OCI-LY1 (cell line): Measurements from ENCODE around the gene DYSF.

Experiments
- H2AFZ ChIP-seq: fragments of 200-600 bp; sonication (generic), shearing (Covaris generic); 2 replicates; pipeline ENCODE4 v1.6.0; 2014; ENCODE audit warnings: antibody characterized with exemption, mild to moderate bottlenecking, low read length
- H3F3A ChIP-seq: fragments of 200-600 bp; sonication (generic), shearing (Covaris generic); 2 replicates; pipeline ENCODE4 v1.6.0; 2014; ENCODE audit warnings: mild to moderate bottlenecking, antibody characterized with exemption, low read length, moderate library complexity; ENCODE audit not compliant: insufficient read depth
- H3K27ac ChIP-seq: fragments of 200-600 bp; sonication (generic); 2 replicates; pipeline ENCODE4 v1.5.1; 2014; ENCODE audit warnings: low read length, mixed run types, mild to moderate bottlenecking, low read depth; ENCODE audit not compliant: poor library complexity, severe bottlenecking
- H3K27me3 ChIP-seq: fragments of 200-600 bp; sonication (generic); 2 replicates; pipeline ENCODE4 v1.6.0; 2014; ENCODE audit warnings: antibody characterized with exemption, mild to moderate bottlenecking, low read length, moderate library complexity; ENCODE audit not compliant: insufficient read depth
- H3K36me3 ChIP-seq: fragments of 200-600 bp; sonication (generic); 2 replicates; pipeline ENCODE4 v1.6.1; 2014; ENCODE audit warnings: mild to moderate bottlenecking, antibody characterized with exemption, low read length, moderate library complexity, mixed read lengths; ENCODE audit not compliant: insufficient read depth
- H3K4me1 ChIP-seq: fragments of 200-600 bp; sonication (generic); 2 replicates; pipeline ENCODE4 v1.5.1; 2014; ENCODE audit warnings: mild to moderate bottlenecking, low read length, moderate library complexity; ENCODE audit not compliant: insufficient read depth, severe bottlenecking
- H3K4me2 ChIP-seq: fragments of 200-600 bp; sonication (generic), shearing (Covaris generic); 2 replicates; pipeline ENCODE4 v1.6.1; 2014; ENCODE audit warnings: low read length
- H3K4me3 ChIP-seq: fragments of 200-600 bp; sonication (generic); 2 replicates; pipeline ENCODE4 v1.5.1; 2014; ENCODE audit warnings: low read length, low read depth, mild to moderate bottlenecking, mixed read lengths; ENCODE audit not compliant: poor library complexity, severe bottlenecking
- H3K79me2 ChIP-seq: fragments of 200-600 bp; shearing (Covaris generic); 2 replicates; pipeline ENCODE4 v1.6.1; 2016; ENCODE audit warnings: mixed run types, low read length, mixed read lengths; ENCODE audit not compliant: insufficient read depth
- H3K9ac ChIP-seq: fragments of 200-600 bp; sonication (generic), shearing (Covaris generic); 2 replicates; pipeline ENCODE4 v1.6.1; 2014; ENCODE audit warnings: mild to moderate bottlenecking, low read length, mixed read lengths
- H3K9me2 ChIP-seq: fragments of 200-600 bp; sonication (generic), shearing (Covaris generic); 2 replicates; pipeline ENCODE4 v1.6.1; 2014; ENCODE audit warnings: low read depth, mild to moderate bottlenecking, low read length, mixed read lengths
- H3K9me3 ChIP-seq: fragments of 200-600 bp; shearing (Covaris generic); 2 replicates; pipeline ENCODE4 v1.6.1; 2014; ENCODE audit warnings: low read length, mixed read lengths
- H4K20me1 ChIP-seq: fragments of 200-600 bp; sonication (generic), shearing (Covaris generic); 2 replicates; pipeline ENCODE4 v1.6.0; 2016; ENCODE audit warnings: mild to moderate bottlenecking, low read length; ENCODE audit not compliant: insufficient read depth
- EZH2 ChIP-seq: fragments of 200-600 bp; sonication (generic), shearing (Covaris generic); IDR thresholded peaks from 2 replicates; pipeline ENCODE4 v1.8.0; 2017; ENCODE audit warnings: borderline replicate concordance, mixed run types, mild to moderate bottlenecking, antibody characterized with exemption, low read length, moderate library complexity, mixed read lengths
- TF ChIP-seq, protein P1 (sequence below): fragments of 200-600 bp; sonication (generic), shearing (Covaris generic); IDR thresholded peaks from 2 replicates; pipeline ENCODE4 v1.5.1; 2017; ENCODE audit warnings: mild to moderate bottlenecking, antibody characterized with exemption, low read length, moderate library complexity, mixed read lengths

DYSF gene

DNA sequence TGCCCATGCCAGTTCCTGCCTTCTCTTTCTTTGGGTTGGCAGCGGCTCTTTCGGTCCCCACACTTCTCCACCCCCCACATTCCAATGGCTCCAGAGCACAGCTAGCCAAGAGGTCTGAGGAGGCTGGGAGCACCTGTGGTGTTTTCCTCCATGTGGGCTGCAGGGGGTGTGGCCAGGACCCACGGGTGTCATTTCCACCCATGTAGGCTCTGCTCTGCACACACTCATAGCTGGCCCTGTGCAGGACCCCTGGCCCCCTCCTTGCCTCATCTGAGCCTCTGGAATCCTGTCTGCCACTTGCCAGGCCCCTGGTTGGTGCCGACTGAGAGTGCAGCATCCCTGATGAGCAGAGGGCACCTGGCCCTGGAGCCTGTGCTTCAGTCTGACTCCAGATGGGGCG, 46.3 kb downstream of the DYSF start:
- H3K9ac ChIP-seq: no peak overlapping the region
- no peaks in the 10 kb centered on the region for H3K9me3 ChIP-seq
- H3K4me2 ChIP-seq: no peak overlapping the region
- no peaks in the 10 kb centered on the region for H3F3A ChIP-seq
- no peaks in the 10 kb centered on the region for H3K79me2 ChIP-seq
- H3K27ac ChIP-seq: no peak overlapping the region
- H4K20me1 ChIP-seq: no peaks in the 10 kb centered on the region
- no peak overlapping the region for H2AFZ ChIP-seq
- no peak overlapping the region for H3K4me3 ChIP-seq
- TF ChIP-seq, protein P1, sequence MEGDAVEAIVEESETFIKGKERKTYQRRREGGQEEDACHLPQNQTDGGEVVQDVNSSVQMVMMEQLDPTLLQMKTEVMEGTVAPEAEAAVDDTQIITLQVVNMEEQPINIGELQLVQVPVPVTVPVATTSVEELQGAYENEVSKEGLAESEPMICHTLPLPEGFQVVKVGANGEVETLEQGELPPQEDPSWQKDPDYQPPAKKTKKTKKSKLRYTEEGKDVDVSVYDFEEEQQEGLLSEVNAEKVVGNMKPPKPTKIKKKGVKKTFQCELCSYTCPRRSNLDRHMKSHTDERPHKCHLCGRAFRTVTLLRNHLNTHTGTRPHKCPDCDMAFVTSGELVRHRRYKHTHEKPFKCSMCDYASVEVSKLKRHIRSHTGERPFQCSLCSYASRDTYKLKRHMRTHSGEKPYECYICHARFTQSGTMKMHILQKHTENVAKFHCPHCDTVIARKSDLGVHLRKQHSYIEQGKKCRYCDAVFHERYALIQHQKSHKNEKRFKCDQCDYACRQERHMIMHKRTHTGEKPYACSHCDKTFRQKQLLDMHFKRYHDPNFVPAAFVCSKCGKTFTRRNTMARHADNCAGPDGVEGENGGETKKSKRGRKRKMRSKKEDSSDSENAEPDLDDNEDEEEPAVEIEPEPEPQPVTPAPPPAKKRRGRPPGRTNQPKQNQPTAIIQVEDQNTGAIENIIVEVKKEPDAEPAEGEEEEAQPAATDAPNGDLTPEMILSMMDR: no peak
- no peak for TF ChIP-seq EZH2
- no peaks in the 10 kb centered on the region for H3K36me3 ChIP-seq
- H3K4me1 ChIP-seq: no peaks in the 10 kb centered on the region
- H3K27me3 ChIP-seq: no peaks in the 10 kb centered on the region
- H3K9me2 ChIP-seq: no peaks in the 10 kb centered on the region

DNA sequence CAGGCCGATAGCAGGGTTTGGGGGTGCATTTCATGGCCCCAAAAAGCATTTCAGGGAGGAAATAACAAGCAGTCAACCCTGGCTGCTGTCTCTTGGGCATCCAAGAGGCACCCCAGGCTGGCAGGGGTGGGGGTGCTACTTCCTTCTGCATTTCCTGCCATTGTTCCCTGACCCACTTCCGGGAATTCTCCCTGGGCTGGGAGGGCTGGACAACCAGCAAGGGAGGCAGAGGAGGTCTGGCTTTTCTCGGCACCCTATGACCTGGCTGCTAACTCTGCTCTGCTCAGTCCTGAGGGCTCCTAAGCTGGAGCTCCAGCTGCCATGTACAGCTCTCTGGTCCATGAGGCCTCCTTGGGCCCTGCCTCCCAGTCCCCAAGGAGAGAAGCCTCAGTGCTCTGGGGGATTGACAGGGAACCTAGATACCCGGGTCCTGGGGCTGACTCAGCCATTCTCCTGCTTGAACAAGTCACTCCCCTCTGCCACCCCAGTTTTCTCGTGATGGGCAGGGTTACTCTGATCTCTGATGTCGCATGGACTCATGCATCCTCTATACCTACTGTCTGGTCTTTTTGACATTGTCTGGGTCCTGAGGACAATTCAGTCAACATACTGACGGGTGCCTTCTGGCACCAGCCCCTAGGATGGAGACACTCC, 47.2 kb downstream of the DYSF start:
- H3K27me3 ChIP-seq: no peaks in the 10 kb centered on the region
- H3K9me3 ChIP-seq: no peaks in the 10 kb centered on the region
- H3K9ac ChIP-seq: no peak overlapping the region
- H2AFZ ChIP-seq: no peak overlapping the region
- TF ChIP-seq, protein P1: no peak
- no peak for TF ChIP-seq EZH2
- H4K20me1 ChIP-seq: no peaks in the 10 kb centered on the region
- no peak overlapping the region for H3K27ac ChIP-seq
- no peaks in the 10 kb centered on the region for H3F3A ChIP-seq
- no peaks in the 10 kb centered on the region for H3K36me3 ChIP-seq
- no peak overlapping the region for H3K4me2 ChIP-seq
- H3K4me1 ChIP-seq: no peaks in the 10 kb centered on the region
- no peak overlapping the region for H3K4me3 ChIP-seq
- no peaks in the 10 kb centered on the region for H3K79me2 ChIP-seq
- no peaks in the 10 kb centered on the region for H3K9me2 ChIP-seq

DNA sequence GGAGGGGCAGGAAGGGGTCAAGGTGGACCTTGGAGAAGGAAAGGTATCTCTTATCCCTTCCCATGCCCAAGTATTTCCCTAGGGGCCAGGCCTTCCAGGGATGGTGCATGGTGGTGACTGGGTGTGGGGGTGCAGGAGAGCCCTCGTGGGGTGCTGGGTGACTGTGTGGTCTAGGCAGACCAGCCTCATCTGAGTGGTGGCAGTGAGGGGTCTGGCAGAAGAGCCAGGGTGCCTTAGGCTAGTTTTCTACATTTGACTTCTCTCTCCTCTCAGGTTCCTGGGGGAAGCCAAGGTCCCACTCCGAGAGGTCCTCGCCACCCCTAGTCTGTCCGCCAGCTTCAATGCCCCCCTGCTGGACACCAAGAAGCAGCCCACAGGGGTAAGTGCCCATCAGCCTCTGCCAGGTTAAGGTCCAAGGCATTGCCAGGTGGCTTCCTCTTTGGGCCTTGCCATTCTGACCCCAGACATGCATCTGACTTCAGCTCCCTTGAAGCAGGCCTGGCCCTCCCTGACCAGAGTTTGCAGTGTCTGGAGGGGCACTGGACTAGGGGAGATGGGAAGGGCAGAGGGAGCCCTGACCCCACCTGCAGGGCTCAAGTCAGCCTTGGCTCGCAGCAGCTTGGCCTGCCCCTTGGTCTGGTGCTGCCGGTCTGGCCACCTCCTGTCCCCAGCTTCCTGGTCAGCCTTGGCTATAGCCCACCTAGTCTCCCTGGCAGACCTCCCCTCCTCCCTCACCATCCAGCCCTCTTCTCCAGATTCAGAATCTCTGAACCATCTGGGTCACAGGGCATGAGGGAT, 49.8 kb downstream of the DYSF start:
- Histone ChIP-seq H3K4me1 (no peaks in the 10 kb centered on the region), H3F3A (no peaks in the 10 kb centered on the region), H3K4me2 (no peak overlapping the region), H3K9me2 (no peaks in the 10 kb centered on the region), H3K79me2 (no peaks in the 10 kb centered on the region), H4K20me1 (no peaks in the 10 kb centered on the region), H3K27me3 (no peaks in the 10 kb centered on the region), H3K27ac (no peak overlapping the region), H3K36me3 (no peaks in the 10 kb centered on the region), H2AFZ (no peak overlapping the region), H3K9ac (no peak overlapping the region), H3K4me3 (no peak overlapping the region), H3K9me3 (no peaks in the 10 kb centered on the region)
- TF ChIP-seq, protein P1: no peak
- TF ChIP-seq EZH2: no peak
